ENCODE results near the gene ASB10.

- TF ChIP-seq CTCF (IDR thresholded peaks at IDR 0.05) (no peak), ETV6 (CRISPR knock-in tag; IDR thresholded peaks at IDR 0.05) (no peak), TEAD1 (CRISPR knock-in tag; IDR thresholded peaks at IDR 0.05) (no peak), FOXJ3 (CRISPR knock-in tag; IDR thresholded peaks at IDR 0.05; ENCODE audit: borderline replicate concordance) (no peak), ZBTB21 (CRISPR knock-in tag; IDR thresholded peaks at IDR 0.05; ENCODE audit: borderline replicate concordance) (no peak), MXD4 (CRISPR knock-in tag; IDR thresholded peaks at IDR 0.05; ENCODE audit: borderline replicate concordance) (no peak), ZNF396 (CRISPR knock-in tag; IDR thresholded peaks at IDR 0.05; ENCODE audit: borderline replicate concordance) (no peak), ZNF512 (CRISPR knock-in tag; IDR thresholded peaks at IDR 0.05; ENCODE audit: borderline replicate concordance) (no peak), NR2C2 (CRISPR knock-in tag; IDR thresholded peaks at IDR 0.05) (no peak), JUN (CRISPR knock-in tag; IDR thresholded peaks at IDR 0.05) (no peak), MAX (CRISPR knock-in tag; IDR thresholded peaks at IDR 0.05) (no peak), ZBTB43 (CRISPR knock-in tag; IDR thresholded peaks at IDR 0.05) (no peak)
These were observed 49.4 kb upstream of the ASB10 start for GRCh38 chr7:151236406-151236805.
